Aorta (tissue), 5 donors: ENCODE data around the gene PRCC. TPM values are rescaled to one million over a fixed set of nuclear protein-coding genes. Genes with fewer than 3 reads are reported as not detected.

ENCODE experiments used
- ATAC-seq: fragments of 200-7000 bp; cut with Tn5 transposase; one replicate; pipeline ENCODE4 v1.9.1; 2022; ENCODE audit warnings: moderate library complexity; ENCODE audit not compliant: low FRiP score
- DNase-seq, 2 donors: peaks; one replicate each; pipeline ENCODE4 v3.0.0-alpha.2; 2020
- H3K27ac ChIP-seq, 2 donors: one replicate each; pipeline ENCODE4 v1.5.1; 2013; ENCODE audit warnings: low read length in 2 of 2, mild to moderate bottlenecking in 2 of 2, moderate library complexity in 2 of 2, control low read depth in 1 of 2, inconsistent platforms in 1 of 2, low read depth in 1 of 2
- H3K27me3 ChIP-seq, 2 donors: one replicate each; pipeline ENCODE4 v1.6.1; 2013; ENCODE audit warnings: control low read depth in 1 of 2, low read length in 1 of 2, mild to moderate bottlenecking in 1 of 2, moderate library complexity in 1 of 2; ENCODE audit not compliant: insufficient read depth in 2 of 2, control insufficient read depth in 1 of 2
- H3K36me3 ChIP-seq, 2 donors: one replicate each; pipeline ENCODE4 v1.6.1; 2013; ENCODE audit warnings: control low read depth in 1 of 2, low read length in 1 of 2, mild to moderate bottlenecking in 1 of 2; ENCODE audit not compliant: insufficient read depth in 2 of 2, control insufficient read depth in 1 of 2
- H3K4me1 ChIP-seq, 2 donors: one replicate each; pipeline ENCODE4 v1.6.1; 2013; ENCODE audit warnings: low read length in 2 of 2, control low read depth in 1 of 2, mild to moderate bottlenecking in 1 of 2, moderate library complexity in 1 of 2; ENCODE audit not compliant: insufficient read depth in 2 of 2, control insufficient read depth in 1 of 2
- H3K4me3 ChIP-seq, 2 donors: one replicate each; pipeline ENCODE4 v1.5.1; 2013; ENCODE audit warnings: low read length in 2 of 2, control low read depth in 1 of 2, mild to moderate bottlenecking in 1 of 2
- H3K9me3 ChIP-seq: one replicate; pipeline ENCODE4 v1.6.1; 2013; ENCODE audit warnings: mild to moderate bottlenecking, low read length; ENCODE audit not compliant: control insufficient read depth
- WGBS, 2 donors: extraction: QIAGEN DNeasy Blood & Tissue Kit; methylation state at CpG; one replicate each; pipeline ENCODE4 v1.1.7; 2013; 5-methylcytosine and 5-hydroxymethylcytosine counted together
- intact Hi-C, 2 donors: fragments of 100-400 bp; cut with DNase I; formaldehyde crosslinking; loops; one replicate each; pipeline versions ENCODE4 v1.14.2 to v1.15.0; 2022
- polyA plus RNA-seq, 2 donors: library from polyadenylated mRNA; stranded (reverse); fragments of 200-250 nt; gene quantifications; one replicate each; pipeline ENCODE4 v1.2.3, GENCODE V29; 2013
- total RNA-seq, 2 donors: library from RNA; stranded (reverse); fragmentation: NEBNext Ultra II Directional; extraction: Animal tissue kit (Norgen Biotek cat#: 25700); gene quantifications; one replicate each; pipeline ENCODE4 v1.2.1, GENCODE V29; 2021
- donor health status: healthy with polysubstance abuse.
- donor health status: Bipolar disorder and iron deficiency.
- donor health status: DM: no; HTN: no; CAD: no.
- donor health status: DM: no; HTN: no; CAD: no.
- donor health status: DM: yes; HTN: yes; CAD: no.

Gene PRCC
- total and polyA plus RNA-seq, 4 donors, result 17.2 to 50.2 (median 42.2) TPM

- peaks cover 0 to 2% of the 10 kb centered on the region in 2 donors for H3K36me3 ChIP-seq
- 0 to 1% methylated on average over 55 to 57 of the region's 57 CpGs for WGBS, 2 donors
- no peaks in the 10 kb centered on the region for H3K9me3 ChIP-seq
- ATAC-seq, result peak; percentile 97
- H3K4me1 ChIP-seq, result peaks cover 0 to 2% of the 10 kb centered on the region in 2 donors
- H3K27ac ChIP-seq, result peak within 1 kb of the TSS; percentile 16 to 94
- no peaks in the 10 kb centered on the region for H3K27me3 ChIP-seq
- peak within 1 kb of the TSS; percentile 83 to 89 for H3K4me3 ChIP-seq
- intact Hi-C loops, result loop anchor here in 1 of 2 donors (5.0 kb wide), 2 partner anchors 38 to 163 kb away; partner anchors contain the start of genes PEAR1 and PRCC
- peak; percentile 98 for DNase-seq
These were observed 38.5 kb upstream of the PRCC start, which contains the start of gene ISG20L2 for GRCh38 chr1:156728599-156729462. TSS of gene ISG20L2 (minus strand) at chr1:156728766. CDS start at chr1:156727652, 1,114 bp downstream.

- H3K27ac ChIP-seq, result no peak overlapping the region
- no peak for ATAC-seq
These were observed 33.2 kb upstream of the PRCC start for GRCh38 chr1:156733989-156734584.

GRCh38 chr1:156738407-156738806, 28.9 kb upstream of the PRCC start:
- Histone ChIP-seq H3K27me3 (no peaks in the 10 kb centered on the region), H3K4me1 (no peaks in the 10 kb centered on the region), H3K27ac (no peak overlapping the region), H3K4me3 (no peak overlapping the region), H3K9me3 (no peaks in the 10 kb centered on the region), H3K36me3 (peaks cover 0 to 4% of the 10 kb centered on the region in 2 donors)
- intact Hi-C loops, result no loop called here
- WGBS, 2 donors, result 87 to 92% methylated on average over 10 of the region's 10 CpGs
- no peak for DNase-seq
- ATAC-seq, result no peak

More at GRCh38 chr1:156733989-156734584, 33.2 kb upstream of the PRCC start:
- no peaks in the 10 kb centered on the region for H3K4me1 ChIP-seq
- no peaks in the 10 kb centered on the region for H3K9me3 ChIP-seq
- WGBS, 2 donors, result 93 to 94% methylated on average over 20 of the region's 20 CpGs
- DNase-seq, result no peak
- no peaks in the 10 kb centered on the region for H3K27me3 ChIP-seq
- H3K4me3 ChIP-seq, result no peak overlapping the region
- intact Hi-C loops, result no loop called here
- H3K36me3 ChIP-seq, result no peaks in the 10 kb centered on the region

- Histone ChIP-seq H3K9me3 (no peaks in the 10 kb centered on the region), H3K4me3 (no peak overlapping the region), H3K27me3 (no peaks in the 10 kb centered on the region), H3K27ac (no peak overlapping the region), H3K36me3 (peaks cover 2 to 7% of the 10 kb centered on the region in 2 donors), H3K4me1 (no peaks in the 10 kb centered on the region)
- DNase-seq (no peak), ATAC-seq (no peak)
- WGBS, 2 donors, result 73 to 75% methylated on average over 2 of the region's 2 CpGs
- intact Hi-C loops, result no loop called here
These were observed 28.4 kb upstream of the PRCC start for GRCh38 chr1:156738916-156739315.

DNA sequence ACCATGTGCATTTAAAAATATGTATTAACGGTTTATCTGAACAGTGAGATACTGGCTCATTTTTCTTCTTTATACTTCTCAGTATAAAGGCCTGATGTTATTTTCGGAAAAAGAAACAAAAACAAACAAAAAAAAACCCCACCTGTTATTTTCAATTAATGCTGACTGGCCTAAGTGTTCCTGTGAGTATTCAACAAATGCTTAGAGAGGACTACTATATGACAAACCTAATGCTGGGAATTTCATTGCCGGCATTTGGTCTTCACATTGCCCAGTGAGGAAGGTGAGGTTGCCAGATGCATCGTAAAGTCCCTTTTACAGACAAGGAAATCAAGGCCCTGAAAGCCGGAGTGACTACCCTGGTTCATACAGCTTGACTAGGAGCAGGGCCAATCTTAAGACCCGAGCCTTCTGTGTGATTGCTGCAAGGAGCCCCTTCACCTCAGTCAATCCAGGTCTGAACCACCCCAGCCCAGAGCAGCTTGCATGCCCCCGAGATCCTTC, 27.0 kb upstream of the PRCC start:
- Histone ChIP-seq H3K4me1 (no peaks in the 10 kb centered on the region), H3K36me3 (peaks cover 2 to 9% of the 10 kb centered on the region in 2 donors), H3K27me3 (no peaks in the 10 kb centered on the region), H3K27ac (peak overlapping the region in 1 of 2 donors; percentile 29), H3K4me3 (peak overlapping the region; percentile 22 to 44), H3K9me3 (no peaks in the 10 kb centered on the region)
- no peak for DNase-seq
- 20 to 21% methylated on average over 7 of the region's 7 CpGs for WGBS, 2 donors
- ATAC-seq, result peak; percentile 2
- intact Hi-C loops, result no loop called here

DNA sequence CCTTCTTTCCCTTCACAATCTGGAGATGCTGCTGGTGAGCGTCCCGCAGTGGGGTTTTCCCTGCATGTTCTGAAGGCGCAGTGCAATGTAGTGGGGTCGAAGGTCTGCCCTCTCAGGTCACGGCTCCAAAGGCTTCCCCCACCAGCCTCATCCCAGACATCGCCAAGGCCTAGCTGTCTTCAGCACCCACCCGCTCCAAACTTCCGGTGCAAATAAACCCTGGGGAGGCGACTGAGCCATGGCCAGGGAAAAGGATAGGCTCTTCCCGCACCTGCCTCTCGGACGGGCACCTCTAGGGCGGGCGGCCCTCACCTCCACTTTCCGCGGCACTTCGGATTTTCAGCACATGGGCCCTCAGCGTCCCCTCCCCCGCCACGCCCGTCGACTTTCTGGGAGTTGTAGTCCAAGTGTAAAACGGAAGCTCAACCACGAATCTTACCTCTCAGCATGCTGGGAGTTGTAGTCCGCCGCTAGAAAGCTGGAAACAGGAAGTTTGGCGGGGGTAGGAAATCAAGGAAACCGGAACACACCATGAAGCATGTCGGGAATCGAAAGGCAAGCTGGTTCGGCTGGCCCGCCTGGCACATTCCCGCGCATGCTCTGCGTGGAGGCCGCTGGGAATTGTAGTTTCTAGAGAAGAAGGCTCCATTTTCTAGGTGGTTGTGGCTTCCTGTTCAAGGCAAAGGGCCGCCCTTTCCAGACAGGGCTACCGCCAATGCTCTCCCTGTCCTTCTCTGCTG, 26.4 kb upstream of the PRCC start, which contains the start of gene MRPL24:
MRPL24 (minus strand) TSS at position 348 of the 740 bp plus-strand sequence. CDS start 2,384 bp downstream, outside the sequence.
- ATAC-seq (peak; percentile 95), DNase-seq (peak; percentile 98)
- peak within 1 kb of the TSS; percentile 22 to 44 for H3K4me3 ChIP-seq
- peak within 1 kb of the TSS; percentile 38 to 90 for H3K27ac ChIP-seq
- H3K4me1 ChIP-seq, result no peaks in the 10 kb centered on the region
- intact Hi-C loops, result loop anchor here in 1 of 2 donors (1.0 kb wide), 1 partner anchor 26 kb away; the partner anchor contains the start of gene PRCC
- H3K27me3 ChIP-seq, result no peaks in the 10 kb centered on the region
- WGBS, 2 donors, result 0% methylated on average over 38 of the region's 38 CpGs
- peaks cover 2 to 9% of the 10 kb centered on the region in 2 donors for H3K36me3 ChIP-seq
- no peaks in the 10 kb centered on the region for H3K9me3 ChIP-seq

- Histone ChIP-seq H3K36me3 (peaks cover 2 to 9% of the 10 kb centered on the region in 2 donors), H3K9me3 (no peaks in the 10 kb centered on the region), H3K27ac (peak overlapping the region; percentile 38 to 90), H3K27me3 (no peaks in the 10 kb centered on the region), H3K4me3 (no peak overlapping the region), H3K4me1 (no peaks in the 10 kb centered on the region)
- intact Hi-C loops, result loop anchor here in 1 of 2 donors (1.0 kb wide), 1 partner anchor 26 kb away; the partner anchor contains the start of gene PRCC
- peak in 1 of 2 donors; percentile 21 for DNase-seq
- ATAC-seq, result no peak
- WGBS, 2 donors, result 55 to 58% methylated on average over 8 of the region's 8 CpGs
These were observed 25.8 kb upstream of the PRCC start for GRCh38 chr1:156741481-156741983.

DNA sequence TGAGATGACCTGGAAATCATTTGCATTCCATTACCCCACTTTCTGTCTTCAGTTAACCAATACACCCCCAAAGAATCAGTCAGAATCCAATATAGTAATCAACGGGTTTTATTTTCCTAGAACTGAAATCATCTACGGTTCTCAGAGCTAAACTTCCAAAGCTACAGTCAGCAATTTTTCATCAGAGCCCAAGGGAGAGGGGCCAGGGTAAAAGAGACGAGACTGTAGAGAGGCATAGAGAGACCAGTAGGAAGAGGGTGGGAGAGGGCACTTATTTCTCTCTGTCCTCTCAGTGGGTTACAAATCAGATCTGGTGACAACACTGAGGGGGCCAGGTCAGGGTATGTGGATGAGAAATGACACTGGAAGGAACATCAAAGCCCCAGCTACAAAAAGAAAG, 25.3 kb upstream of the PRCC start:
- 53 to 63% methylated on average over 3 of the region's 3 CpGs for WGBS, 2 donors
- Histone ChIP-seq H3K36me3 (peaks cover 2 to 9% of the 10 kb centered on the region in 2 donors), H3K4me1 (no peaks in the 10 kb centered on the region)

More for the DNA sequence above, 25.3 kb upstream of the PRCC start:
- intact Hi-C loops, result no loop called here
- no peak for DNase-seq
- Histone ChIP-seq H3K27me3 (no peaks in the 10 kb centered on the region), H3K27ac (no peak overlapping the region), H3K9me3 (no peaks in the 10 kb centered on the region), H3K4me3 (no peak overlapping the region)
- no peak for ATAC-seq
